GM23338 (cell line): ENCODE results near the gene MLEC. TPM values are rescaled to one million over a fixed set of nuclear protein-coding genes. Genes with fewer than 3 reads are reported as not detected.

Source experiments
- ATAC-seq: fragments of 200-7000 bp; cut with Tn5 transposase; 3 replicates; pipeline ENCODE4 v1.9.1; 2020
- DNase-seq: peaks from one replicate; pipeline ENCODE4 v3.0.0-alpha.2; 2015; ENCODE audit warnings: low spot score
- H2AFZ ChIP-seq: fragments of 200-600 bp; sonication (generic); 2 replicates; pipeline ENCODE4 v1.8.0; 2016; ENCODE audit warnings: antibody characterized with exemption, mild to moderate bottlenecking, moderate library complexity
- H3F3A ChIP-seq: fragments of 200-600 bp; sonication (generic); replicated peaks from 2 replicates; pipeline ENCODE4 v1.8.0; 2017; ENCODE audit warnings: antibody characterized with exemption, mixed run types, low read depth
- H3K27ac ChIP-seq: fragments of 200-600 bp; sonication (generic); 2 replicates; pipeline ENCODE4 v1.6.1; 2016; ENCODE audit warnings: low read depth
- H3K27me3 ChIP-seq: fragments of 200-600 bp; sonication (generic); 2 replicates; pipeline ENCODE4 v1.8.0; 2016; ENCODE audit warnings: mild to moderate bottlenecking, mixed run types, moderate library complexity; ENCODE audit not compliant: insufficient read depth
- H3K36me3 ChIP-seq: fragments of 200-600 bp; sonication (generic); 2 replicates; pipeline ENCODE4 v1.8.0; 2016; ENCODE audit warnings: mild to moderate bottlenecking; ENCODE audit not compliant: insufficient read depth
- H3K4me1 ChIP-seq: fragments of 200-600 bp; sonication (generic); 2 replicates; pipeline ENCODE4 v1.8.0; 2016; ENCODE audit warnings: mild to moderate bottlenecking, moderate library complexity; ENCODE audit not compliant: insufficient read depth
- H3K4me2 ChIP-seq: fragments of 200-600 bp; sonication (generic); 2 replicates; pipeline ENCODE4 v1.7.1; 2017; ENCODE audit warnings: mixed run types
- H3K4me3 ChIP-seq: fragments of 200-600 bp; sonication (generic); 2 replicates; pipeline ENCODE4 v1.6.1; 2016; ENCODE audit warnings: mixed run types
- H3K79me2 ChIP-seq: fragments of 200-600 bp; sonication (generic); replicated peaks from 2 replicates; pipeline ENCODE4 v1.8.0; 2017; ENCODE audit warnings: mild to moderate bottlenecking; ENCODE audit not compliant: insufficient read depth
- H3K9me2 ChIP-seq: fragments of 200-600 bp; sonication (generic); 2 replicates; pipeline ENCODE4 v1.8.0; 2017; ENCODE audit not compliant: insufficient read depth
- H4K20me1 ChIP-seq: fragments of 200-600 bp; sonication (generic); replicated peaks from 2 replicates; pipeline ENCODE4 v1.8.0; 2017; ENCODE audit warnings: mild to moderate bottlenecking; ENCODE audit not compliant: insufficient read depth
- H3K27ac Mint-ChIP-seq: 2 replicates; pipeline ENCODE4 v1.8.0; 2020; ENCODE audit warnings: inconsistent platforms, mild to moderate bottlenecking, moderate library complexity, mixed read lengths
- H3K27me3 Mint-ChIP-seq: 3 replicates; pipeline ENCODE4 v1.8.0; 2022; ENCODE audit warnings: low read depth, mild to moderate bottlenecking, moderate library complexity, mixed read lengths, inconsistent platforms; ENCODE audit not compliant: insufficient read depth, poor library complexity
- H3K36me3 Mint-ChIP-seq: 3 replicates; pipeline ENCODE4 v1.8.0; 2021; ENCODE audit warnings: low read depth, mild to moderate bottlenecking, inconsistent platforms, moderate library complexity, mixed read lengths
- H3K4me1 Mint-ChIP-seq: 3 replicates; pipeline ENCODE4 v1.8.0; 2020; ENCODE audit warnings: mild to moderate bottlenecking, inconsistent platforms, mixed read lengths
- H3K4me3 Mint-ChIP-seq: 3 replicates; pipeline ENCODE4 v1.8.0; 2021; ENCODE audit warnings: moderate library complexity, mild to moderate bottlenecking, inconsistent platforms, mixed read lengths
- H3K9me3 Mint-ChIP-seq: 3 replicates; pipeline ENCODE4 v1.8.0; 2020; ENCODE audit warnings: moderate library complexity, mild to moderate bottlenecking, inconsistent platforms, mixed read lengths
- CREB1 ChIP-seq: fragments of 250-450 bp; sonication (Bioruptor Pico); IDR thresholded peaks from 2 replicates; pipeline ENCODE4 v1.5.0; 2020; ENCODE audit warnings: low read depth, mild to moderate bottlenecking, moderate library complexity
- CTCF ChIP-seq, 2 experiments: fragments of 200-600 bp in 1 of 2; sonication (generic) in 1 of 2; conservative IDR thresholded peaks; 2 replicates each; pipeline versions ENCODE4 v1.5.1 to v1.6.1; 2016 to 2017; ENCODE audit warnings: antibody characterized with exemption in 2 of 2, low read depth in 2 of 2, mild to moderate bottlenecking in 2 of 2, moderate library complexity in 1 of 2
- EZH2 ChIP-seq: fragments of 200-600 bp; sonication (generic); IDR thresholded peaks from one replicate; pipeline ENCODE4 v1.8.0; 2017; ENCODE audit warnings: antibody characterized with exemption, mild to moderate bottlenecking, low read depth; ENCODE audit not compliant: unreplicated experiment
- JUNB ChIP-seq: IDR thresholded peaks from one replicate; pipeline ENCODE4 v1.6.1; 2016; ENCODE audit warnings: antibody characterized with exemption; ENCODE audit not compliant: unreplicated experiment
- NANOG ChIP-seq: IDR thresholded peaks from 2 replicates; pipeline ENCODE4 v1.6.1; 2016; ENCODE audit warnings: antibody characterized with exemption, borderline replicate concordance
- STAT1 ChIP-seq: IDR thresholded peaks from one replicate; pipeline ENCODE4 v1.6.1; 2016; ENCODE audit warnings: antibody characterized with exemption; ENCODE audit not compliant: unreplicated experiment
- ZNF331 ChIP-seq: fragments of 250-450 bp; sonication (Bioruptor Pico); IDR thresholded peaks from 2 replicates; pipeline ENCODE4 v1.5.0; 2020; ENCODE audit warnings: low read depth, mild to moderate bottlenecking, moderate library complexity
- ZNF462 ChIP-seq: fragments of 250-450 bp; sonication (Bioruptor Pico); IDR thresholded peaks from 2 replicates; pipeline ENCODE4 v1.5.0; 2020; ENCODE audit warnings: mild to moderate bottlenecking, moderate library complexity
- polyA plus RNA-seq: library from polyadenylated mRNA; unstranded; fragments of >200 nt; fragmentation: Nextera tagmentation; extraction: Ambion mirVana; gene quantifications from 2 replicates; pipeline ENCODE4 v1.2.1, GENCODE V29; 2016
- total RNA-seq: library from RNA; depleted of rRNA; stranded (reverse); fragments of >200 nt; shearing (Covaris generic); gene quantifications from 2 replicates; pipeline ENCODE4 v1.2.3, GENCODE V29; 2014

Gene MLEC
- total and polyA plus RNA-seq, 2 experiments from 2014 or later: 225 to 264 TPM

- Histone ChIP-seq H3K36me3 (no peaks in the 10 kb centered on the region), H3K79me2 (no peaks in the 10 kb centered on the region), H3K4me3 (no peak overlapping the region), H3K4me1 (peaks cover 22% of the 10 kb centered on the region), H3K27me3 (no peaks in the 10 kb centered on the region), H3K9me2 (no peaks in the 10 kb centered on the region), H4K20me1 (no peaks in the 10 kb centered on the region), H2AFZ (no peak overlapping the region), H3K4me2 (no peak overlapping the region), H3F3A (no peaks in the 10 kb centered on the region), H3K27ac (no peak overlapping the region)
- Mint-ChIP-seq H3K9me3 (no peaks in the 10 kb centered on the region), H3K27ac (0 out of 2 replicates have a peak overlapping the region, but pooled peaks have one; percentile 3), H3K27me3 (peaks cover 2% of the 10 kb centered on the region), H3K36me3 (no peaks in the 10 kb centered on the region; the same call in 2 of the 3 replicates), H3K4me3 (no peak overlapping the region), H3K4me1 (peaks cover 25% of the 10 kb centered on the region)
- no peak for TF ChIP-seq CTCF (conservative IDR thresholded peaks at IDR 0.05; ENCODE audit: low read depth in 2 of 2)
- TF ChIP-seq EZH2: no peak
- TF ChIP-seq NANOG: no peak
- TF ChIP-seq JUNB: no peak
- no peak for TF ChIP-seq CREB1
- no peak for TF ChIP-seq ZNF462 (CRISPR knock-in tag)
- TF ChIP-seq ZNF331 (CRISPR knock-in tag): no peak
- TF ChIP-seq STAT1: no peak
- ATAC-seq: no peak; the same call in 2 of the 3 replicates
- DNase-seq: no peak
These were observed 32.3 kb upstream of the MLEC start for GRCh38 chr12:120654656-120655055.
